OCI-LY3 (cell line): ENCODE data around the gene GNAL.

ENCODE experiments used
- H2AFZ ChIP-seq: fragments of 200-600, 300-600 bp; shearing (Covaris generic); 2 replicates; pipeline ENCODE4 v1.6.0; 2014; ENCODE audit warnings: antibody characterized with exemption, low read depth, low read length
- H3K27ac ChIP-seq: fragments of 200-600, 300-600 bp; sonication (generic); 2 replicates; pipeline ENCODE4 v1.5.1; 2014; ENCODE audit warnings: mild to moderate bottlenecking, low read length, moderate library complexity, mixed read lengths
- H3K27me3 ChIP-seq: fragments of 200-600, 300-600 bp; sonication (generic); 2 replicates; pipeline ENCODE4 v1.6.1; 2014; ENCODE audit warnings: low read depth, low read length, mixed read lengths
- H3K36me3 ChIP-seq: fragments of 200-600, 300-600 bp; sonication (generic); replicated peaks from 2 replicates; pipeline ENCODE3; 2014; ENCODE audit warnings: low read depth, low read length, mixed read lengths
- H3K4me1 ChIP-seq: fragments of 300-600, 200-600 bp; sonication (generic); 2 replicates; pipeline ENCODE4 v1.6.1; 2014; ENCODE audit warnings: low read length, mixed read lengths
- H3K4me2 ChIP-seq: fragments of 200-600, 300-600 bp; sonication (generic); 2 replicates; pipeline ENCODE4 v1.6.1; 2014; ENCODE audit warnings: low read length, mixed read lengths
- H3K4me3 ChIP-seq: fragments of 300-600, 200-600 bp; sonication (generic); 2 replicates; pipeline ENCODE4 v1.5.1; 2014; ENCODE audit warnings: antibody characterized with exemption, mild to moderate bottlenecking, low read length, moderate library complexity
- H3K79me2 ChIP-seq: fragments of 300-600, 200-600 bp; shearing (Covaris generic); 2 replicates; pipeline ENCODE4 v1.6.1; 2014; ENCODE audit warnings: mild to moderate bottlenecking, low read length, mixed read lengths
- H3K9ac ChIP-seq: fragments of 300-600, 200-600 bp; shearing (Covaris generic); 2 replicates; pipeline ENCODE4 v1.6.0; 2014; ENCODE audit warnings: mild to moderate bottlenecking, low read length, moderate library complexity
- H3K9me3 ChIP-seq: fragments of 200-600, 300-600 bp; shearing (Covaris generic); 2 replicates; pipeline ENCODE4 v1.6.1; 2014; ENCODE audit warnings: low read length, mixed read lengths; ENCODE audit not compliant: insufficient read depth
- H4K20me1 ChIP-seq: fragments of 200-600, 300-600 bp; sonication (generic); 2 replicates; pipeline ENCODE4 v1.6.1; 2016; ENCODE audit warnings: low read length, mixed read lengths; ENCODE audit not compliant: insufficient read depth
- CTCF ChIP-seq: fragments of 200-600, 300-600 bp; sonication (generic); IDR thresholded peaks from 2 replicates; pipeline ENCODE4 v1.5.1; 2014; ENCODE audit warnings: antibody characterized with exemption, low read length, low read depth
- EZH2phosphoT487 ChIP-seq: fragments of 200-600 bp; shearing (Covaris generic); IDR thresholded peaks from 2 replicates; pipeline ENCODE4 v1.6.1; 2018; ENCODE audit warnings: antibody characterized with exemption, mixed run types, low read depth

The GNAL gene

DNA sequence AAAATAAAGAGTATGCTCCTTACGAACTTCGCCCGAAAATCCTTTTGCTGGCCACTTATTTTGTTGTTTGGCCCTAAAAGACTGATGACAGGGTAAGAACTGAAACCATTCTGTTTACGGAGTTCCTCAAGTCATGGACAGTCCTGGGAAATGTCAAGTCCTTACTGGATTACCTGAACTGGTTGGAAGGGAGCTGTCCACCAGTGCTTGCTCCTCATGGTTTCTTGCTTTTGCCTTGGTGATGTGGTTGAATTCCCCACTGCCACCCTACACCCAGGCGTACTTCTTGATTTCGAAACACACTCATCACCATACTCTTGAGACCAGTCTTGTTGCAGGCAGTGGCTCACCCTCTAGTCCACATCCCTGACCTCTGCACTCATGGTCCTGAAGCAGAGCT is 113.1 kb downstream of the GNAL start:
- H3K27me3 ChIP-seq: peaks cover 3% of the 10 kb centered on the region; the same call in 1 of the 2 replicates
- H3K4me1 ChIP-seq: no peaks in the 10 kb centered on the region
- no peak overlapping the region for H2AFZ ChIP-seq
- TF ChIP-seq CTCF: no peak
- no peak for TF ChIP-seq EZH2phosphoT487
- H3K79me2 ChIP-seq: no peaks in the 10 kb centered on the region
- no peaks in the 10 kb centered on the region for H3K36me3 ChIP-seq
- H3K27ac ChIP-seq: no peak overlapping the region
- H3K9me3 ChIP-seq: no peaks in the 10 kb centered on the region
- H3K9ac ChIP-seq: no peak overlapping the region
- H4K20me1 ChIP-seq: no peaks in the 10 kb centered on the region
- H3K4me3 ChIP-seq: no peak overlapping the region
- H3K4me2 ChIP-seq: no peak overlapping the region

DNA sequence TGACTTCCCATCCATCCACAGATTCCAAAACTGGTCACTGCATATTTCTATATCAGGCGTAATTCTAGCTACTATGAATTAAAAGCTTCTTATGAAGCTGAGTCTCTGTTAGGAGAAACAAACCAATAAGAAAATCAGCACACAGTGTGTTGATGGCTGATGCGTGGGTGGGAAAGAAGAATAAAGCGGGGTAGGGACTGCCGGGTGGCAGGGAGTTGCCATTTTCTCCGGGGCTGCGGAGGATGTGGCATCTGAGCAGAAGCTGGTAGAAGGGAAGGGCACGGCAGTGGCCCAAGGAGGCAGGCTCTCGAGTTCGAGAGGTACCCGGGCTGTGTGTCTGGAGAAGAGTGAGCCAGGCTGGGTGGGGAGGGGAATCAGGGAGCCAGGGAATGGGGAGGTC is 113.5 kb downstream of the GNAL start:
- H3K79me2 ChIP-seq: no peaks in the 10 kb centered on the region
- no peak overlapping the region for H2AFZ ChIP-seq
- no peaks in the 10 kb centered on the region for H3K9me3 ChIP-seq
- peaks cover 3% of the 10 kb centered on the region; the same call in 1 of the 2 replicates for H3K27me3 ChIP-seq
- no peak overlapping the region for H3K27ac ChIP-seq
- no peak for TF ChIP-seq CTCF
- TF ChIP-seq EZH2phosphoT487: no peak
- H3K4me3 ChIP-seq: no peak overlapping the region
- H3K4me2 ChIP-seq: no peak overlapping the region
- H3K9ac ChIP-seq: no peak overlapping the region
- no peaks in the 10 kb centered on the region for H3K36me3 ChIP-seq
- no peaks in the 10 kb centered on the region for H3K4me1 ChIP-seq
- no peaks in the 10 kb centered on the region for H4K20me1 ChIP-seq

GRCh38 chr18:11807233-11807632 is 118.2 kb downstream of the GNAL start:
- Histone ChIP-seq H3K4me1 (no peaks in the 10 kb centered on the region), H2AFZ (no peak overlapping the region), H3K36me3 (no peaks in the 10 kb centered on the region), H3K9ac (no peak overlapping the region), H3K4me2 (no peak overlapping the region), H3K9me3 (no peaks in the 10 kb centered on the region), H3K27me3 (no peaks in the 10 kb centered on the region), H3K79me2 (no peaks in the 10 kb centered on the region), H4K20me1 (no peaks in the 10 kb centered on the region), H3K27ac (no peak overlapping the region), H3K4me3 (no peak overlapping the region)
- TF ChIP-seq CTCF: no peak
- no peak for TF ChIP-seq EZH2phosphoT487

DNA sequence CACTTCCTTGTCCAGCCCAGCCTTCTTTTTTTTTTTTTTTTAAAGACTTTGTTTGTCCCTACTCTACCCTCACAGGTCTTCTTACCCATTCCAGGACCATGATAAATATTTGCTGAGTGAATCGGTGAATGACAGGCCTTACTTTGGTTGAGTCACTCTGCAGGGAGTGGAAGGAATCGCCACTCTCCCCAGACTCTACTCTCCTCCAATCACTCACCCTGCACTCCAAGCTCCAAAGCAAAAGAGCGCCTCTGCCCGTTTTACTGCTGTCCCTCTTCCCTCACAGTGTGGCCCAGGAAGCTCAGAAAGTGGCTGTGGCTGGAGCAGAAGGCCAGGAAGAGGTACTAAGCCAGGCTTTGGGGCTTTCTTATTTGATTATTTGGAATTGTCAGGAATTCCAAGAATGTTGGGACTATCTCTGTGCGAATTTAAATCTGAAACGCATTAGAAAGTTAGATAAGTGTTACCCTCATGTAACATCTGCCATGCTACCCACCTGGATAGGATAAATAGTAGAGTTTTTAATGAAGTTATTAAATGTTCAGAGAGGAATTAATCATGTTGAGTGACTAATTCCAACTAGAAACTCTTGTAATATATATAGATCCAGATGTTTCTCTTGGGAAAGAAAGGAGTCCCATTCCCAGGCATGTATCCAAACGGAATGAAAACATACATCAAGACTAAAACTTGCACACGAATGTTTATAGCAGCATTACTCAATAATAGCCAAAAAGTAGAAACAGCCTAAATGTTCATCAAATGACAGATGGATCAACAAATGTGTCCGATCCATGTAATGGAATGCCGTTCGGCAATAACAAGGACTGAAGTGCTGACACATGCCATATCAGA is 119.2 kb downstream of the GNAL start:
- Histone ChIP-seq H3K4me1 (no peaks in the 10 kb centered on the region), H3K36me3 (no peaks in the 10 kb centered on the region), H3K4me2 (no peak overlapping the region), H4K20me1 (no peaks in the 10 kb centered on the region), H3K4me3 (no peak overlapping the region), H3K9me3 (no peaks in the 10 kb centered on the region), H3K79me2 (no peaks in the 10 kb centered on the region), H3K27ac (no peak overlapping the region), H3K9ac (no peak overlapping the region), H3K27me3 (no peaks in the 10 kb centered on the region), H2AFZ (no peak overlapping the region)
- TF ChIP-seq EZH2phosphoT487 (no peak), CTCF (no peak)
